Mesenchymal stem cell (in vitro differentiated cells and primary cell): ENCODE results near the gene OR52J3.

ENCODE experiments used
- DNase-seq: peaks from one replicate; pipeline ENCODE4 v3.0.0-alpha.2; 2013
- H2AFZ ChIP-seq: one replicate; pipeline ENCODE4 v1.6.1; 2013; ENCODE audit warnings: low read depth, mild to moderate bottlenecking, control low read depth, inconsistent platforms, low read length, moderate library complexity
- H2AK5ac ChIP-seq: 2 replicates; pipeline ENCODE4 v1.6.1; 2013; ENCODE audit warnings: low read length, moderate library complexity, mild to moderate bottlenecking, inconsistent platforms; ENCODE audit not compliant: severe bottlenecking
- H2BK120ac ChIP-seq: one replicate; pipeline ENCODE4 v1.6.1; 2013; ENCODE audit warnings: low read depth, mild to moderate bottlenecking, inconsistent platforms, low read length, moderate library complexity
- H2BK12ac ChIP-seq, 2 experiments: one replicate each; pipeline ENCODE4 v1.6.1; 2013; ENCODE audit warnings: inconsistent platforms in 2 of 2, low read length in 2 of 2, mild to moderate bottlenecking in 2 of 2, moderate library complexity in 2 of 2, control low read depth in 1 of 2
- H2BK15ac ChIP-seq: one replicate; pipeline ENCODE4 v1.6.1; 2013; ENCODE audit warnings: mild to moderate bottlenecking, low read depth, inconsistent platforms; ENCODE audit not compliant: poor library complexity, severe bottlenecking
- H2BK5ac ChIP-seq: 2 replicates; pipeline ENCODE4 v1.6.1; 2013; ENCODE audit warnings: low read depth, mild to moderate bottlenecking, low read length, control low read depth, inconsistent platforms; ENCODE audit not compliant: poor library complexity, severe bottlenecking
- H3K14ac ChIP-seq, 2 experiments: one replicate each; pipeline ENCODE4 v1.6.1; 2013; ENCODE audit warnings: inconsistent platforms in 2 of 2, low read length in 2 of 2, control low read depth in 1 of 2, mild to moderate bottlenecking in 1 of 2, moderate library complexity in 1 of 2
- H3K18ac ChIP-seq, 2 experiments: one replicate each; pipeline ENCODE4 v1.6.1; 2013; ENCODE audit warnings: inconsistent platforms in 2 of 2, low read length in 2 of 2, control low read depth in 1 of 2, low read depth in 1 of 2, mild to moderate bottlenecking in 1 of 2
- H3K23ac ChIP-seq, 2 experiments: one replicate each; pipeline ENCODE4 v1.6.1; 2013; ENCODE audit warnings: inconsistent platforms in 2 of 2, low read length in 2 of 2, mild to moderate bottlenecking in 2 of 2, moderate library complexity in 2 of 2, control low read depth in 1 of 2
- H3K27ac ChIP-seq: 2 replicates; pipeline ENCODE4 v1.5.1; 2013; ENCODE audit warnings: mild to moderate bottlenecking, moderate library complexity, low read length, control low read depth, inconsistent platforms; ENCODE audit not compliant: poor library complexity, severe bottlenecking
- H3K27me3 ChIP-seq, 2 experiments: 2 replicates each; pipeline versions ENCODE4 v1.6.1 to v1.7.0; 2013; ENCODE audit warnings: low read length in 2 of 2, mild to moderate bottlenecking in 2 of 2, moderate library complexity in 2 of 2, control low read depth in 1 of 2, inconsistent platforms in 1 of 2; ENCODE audit not compliant: control insufficient read depth in 1 of 2, insufficient read depth in 1 of 2
- H3K36me3 ChIP-seq, 2 experiments: 2 replicates each; pipeline versions ENCODE4 v1.6.1 to v1.7.0; 2013; ENCODE audit warnings: low read length in 2 of 2, control low read depth in 1 of 2, inconsistent platforms in 1 of 2, low read depth in 1 of 2, mild to moderate bottlenecking in 1 of 2; ENCODE audit not compliant: insufficient read depth in 2 of 2, control insufficient read depth in 1 of 2
- H3K4ac ChIP-seq, 2 experiments: one replicate each; pipeline ENCODE4 v1.6.1; 2013; ENCODE audit warnings: inconsistent platforms in 2 of 2, low read length in 2 of 2, mild to moderate bottlenecking in 2 of 2, moderate library complexity in 2 of 2, control low read depth in 1 of 2, low read depth in 1 of 2
- H3K4me1 ChIP-seq: 2 replicates; pipeline ENCODE4 v1.6.1; 2013; ENCODE audit warnings: low read depth, low read length, control low read depth; ENCODE audit not compliant: control insufficient read depth, insufficient read depth
- H3K4me2 ChIP-seq: 2 replicates; pipeline ENCODE4 v1.6.1; 2013; ENCODE audit warnings: low read length, mild to moderate bottlenecking, inconsistent platforms; ENCODE audit not compliant: poor library complexity, severe bottlenecking
- H3K4me3 ChIP-seq, 2 experiments: 2 replicates each; pipeline versions ENCODE4 v1.5.1 to v1.7.0; 2013; ENCODE audit warnings: low read length in 2 of 2, mild to moderate bottlenecking in 2 of 2, control low read depth in 1 of 2, low read depth in 1 of 2; ENCODE audit not compliant: insufficient read depth in 1 of 2
- H3K79me1 ChIP-seq: replicated peaks from 2 replicates; pipeline ENCODE4 v1.6.1; 2013; ENCODE audit warnings: mild to moderate bottlenecking, control low read depth, low read length, inconsistent platforms; ENCODE audit not compliant: poor library complexity, severe bottlenecking
- H3K9ac ChIP-seq: 2 replicates; pipeline ENCODE4 v1.7.0; 2013; ENCODE audit warnings: mild to moderate bottlenecking, low read length, moderate library complexity
- H3K9me3 ChIP-seq: 2 replicates; pipeline ENCODE4 v1.7.0; 2013; ENCODE audit warnings: mild to moderate bottlenecking, low read length; ENCODE audit not compliant: control insufficient read depth
- H4K8ac ChIP-seq: one replicate; pipeline ENCODE4 v1.6.1; 2013; ENCODE audit warnings: inconsistent platforms, mild to moderate bottlenecking, low read length, moderate library complexity
- H4K91ac ChIP-seq: one replicate; pipeline ENCODE4 v1.6.1; 2013; ENCODE audit warnings: mild to moderate bottlenecking, low read length, inconsistent platforms
- WGBS: methylation state at CpG from one replicate; pipeline ENCODE4 v1.1.7; 2013; ENCODE audit warnings: mixed read lengths; 5-methylcytosine and 5-hydroxymethylcytosine counted together

The OR52J3 gene

GRCh38 chr11:5069272-5069671 lies 22.9 kb downstream of the OR52J3 start, which contains the start of gene OR52E1:
Gene OR52E1, plus strand, starts transcription at chr11:5069572.
- peaks cover 0 to 4% of the 10 kb centered on the region in 2 experiments for H3K27me3 ChIP-seq
- no peak within 1 kb of the TSS for H3K18ac ChIP-seq
- H4K91ac ChIP-seq = no peak within 1 kb of the TSS
- H3K9ac ChIP-seq = no peak within 1 kb of the TSS
- H2BK5ac ChIP-seq = no peak within 1 kb of the TSS
- H2BK12ac ChIP-seq = no peak within 1 kb of the TSS
- H2BK15ac ChIP-seq = no peak within 1 kb of the TSS
- H2AFZ ChIP-seq = no peak within 1 kb of the TSS
- no peak within 1 kb of the TSS for H2AK5ac ChIP-seq
- H3K4me3 ChIP-seq = no peak within 1 kb of the TSS
- H3K4me2 ChIP-seq = no peak within 1 kb of the TSS
- DNase-seq = no peak
- H3K36me3 ChIP-seq = no peaks in the 10 kb centered on the region
- H3K14ac ChIP-seq = no peak within 1 kb of the TSS
- H3K9me3 ChIP-seq = no peaks in the 10 kb centered on the region
- no peak within 1 kb of the TSS for H3K23ac ChIP-seq
- H3K79me1 ChIP-seq = no peaks in the 10 kb centered on the region
- no peak within 1 kb of the TSS for H2BK120ac ChIP-seq
- WGBS = no CpG with 5 or more reads among the region's 3 CpGs
- no peak within 1 kb of the TSS for H4K8ac ChIP-seq
- H3K4ac ChIP-seq = no peak within 1 kb of the TSS
- no peak within 1 kb of the TSS for H3K27ac ChIP-seq
- no peaks in the 10 kb centered on the region for H3K4me1 ChIP-seq

- H2AFZ ChIP-seq = no peak overlapping the region
- no peak overlapping the region for H4K91ac ChIP-seq
- no peaks in the 10 kb centered on the region for H3K79me1 ChIP-seq
- no peak overlapping the region for H3K14ac ChIP-seq
- H2BK120ac ChIP-seq = no peak overlapping the region
- no peak overlapping the region for H2AK5ac ChIP-seq
- no peak overlapping the region for H3K18ac ChIP-seq
- H3K23ac ChIP-seq = no peak overlapping the region
- no peak overlapping the region for H3K4ac ChIP-seq
- no peak for DNase-seq
- no peaks in the 10 kb centered on the region for H3K27me3 ChIP-seq
- no peak overlapping the region for H2BK12ac ChIP-seq
- no peaks in the 10 kb centered on the region for H3K4me1 ChIP-seq
- H2BK5ac ChIP-seq = no peak overlapping the region
- no peak overlapping the region for H3K9ac ChIP-seq
- WGBS = 41% methylated on average over 2 of the region's 3 CpGs
- no peak overlapping the region for H2BK15ac ChIP-seq
- no peak overlapping the region for H3K4me3 ChIP-seq
- H3K36me3 ChIP-seq = no peaks in the 10 kb centered on the region
- no peak overlapping the region for H4K8ac ChIP-seq
- no peaks in the 10 kb centered on the region for H3K9me3 ChIP-seq
- no peak overlapping the region for H3K27ac ChIP-seq
- H3K4me2 ChIP-seq = no peak overlapping the region
Observed at GRCh38 chr11:5071799-5072198, 25.5 kb downstream of the OR52J3 start.

GRCh38 chr11:5081405-5081804 lies 35.1 kb downstream of the OR52J3 start:
- H2AK5ac ChIP-seq = no peak overlapping the region
- no peak overlapping the region for H4K91ac ChIP-seq
- no peak overlapping the region for H3K4ac ChIP-seq
- H3K27me3 ChIP-seq = no peaks in the 10 kb centered on the region
- H3K4me2 ChIP-seq = no peak overlapping the region
- no peak overlapping the region for H2BK120ac ChIP-seq
- H3K4me1 ChIP-seq = no peaks in the 10 kb centered on the region
- H3K18ac ChIP-seq = no peak overlapping the region
- H2BK15ac ChIP-seq = no peak overlapping the region
- H3K14ac ChIP-seq = no peak overlapping the region
- no peaks in the 10 kb centered on the region for H3K36me3 ChIP-seq
- H4K8ac ChIP-seq = no peak overlapping the region
- 80% methylated on average over 1 of the region's 2 CpGs for WGBS
- H3K9me3 ChIP-seq = no peaks in the 10 kb centered on the region
- no peak overlapping the region for H3K4me3 ChIP-seq
- no peak for DNase-seq
- no peak overlapping the region for H2AFZ ChIP-seq
- no peak overlapping the region for H3K27ac ChIP-seq
- no peaks in the 10 kb centered on the region for H3K79me1 ChIP-seq
- no peak overlapping the region for H2BK5ac ChIP-seq
- H3K9ac ChIP-seq = no peak overlapping the region
- no peak overlapping the region for H3K23ac ChIP-seq
- no peak overlapping the region for H2BK12ac ChIP-seq

- Histone ChIP-seq H2BK12ac (no peak overlapping the region), H3K23ac (no peak overlapping the region), H3K14ac (no peak overlapping the region), H2AK5ac (no peak overlapping the region), H3K4me3 (no peak overlapping the region), H3K9ac (no peak overlapping the region), H3K36me3 (no peaks in the 10 kb centered on the region), H2AFZ (no peak overlapping the region), H2BK5ac (no peak overlapping the region), H3K9me3 (no peaks in the 10 kb centered on the region), H2BK120ac (no peak overlapping the region), H3K4me1 (no peaks in the 10 kb centered on the region), H4K91ac (no peak overlapping the region), H3K27ac (no peak overlapping the region), H3K79me1 (no peaks in the 10 kb centered on the region), H3K4me2 (no peak overlapping the region), H3K18ac (no peak overlapping the region), H2BK15ac (no peak overlapping the region), H3K27me3 (peaks cover 0 to 2% of the 10 kb centered on the region in 2 experiments), H4K8ac (no peak overlapping the region), H3K4ac (no peak overlapping the region)
- no peak for DNase-seq
Observed at GRCh38 chr11:5083602-5084001, 37.3 kb downstream of the OR52J3 start.
